ENCODE data around the gene BPIFA1. TPM values are rescaled to one million over a fixed set of nuclear protein-coding genes. Genes with fewer than 3 reads are reported as not detected.

BPIFA1 gene
- polyA plus RNA-seq, 1 of the 3 experiments (the other 2 are of a cell fraction): not detected

- Histone ChIP-seq H3K9ac (no peak overlapping the region), H3K27me3 (ENCODE audit: insufficient read depth) (peaks cover under 1% of the 10 kb centered on the region; the same call in 1 of the 2 replicates), H2AFZ (ENCODE audit: low read depth) (no peak overlapping the region), H3K4me1 (ENCODE audit: control insufficient read depth in 1 of 2, insufficient read depth in 2 of 2, low read depth in 1 of 2, low read length in 1 of 2) (peaks cover 0 to 2% of the 10 kb centered on the region in 2 experiments; a peak in 1 of 4 replicates), H3K79me2 (ENCODE audit: insufficient read depth) (no peaks in the 10 kb centered on the region), H3K9me3 (no peaks in the 10 kb centered on the region), H4K20me1 (ENCODE audit: insufficient read depth) (no peaks in the 10 kb centered on the region), H3K4me3 (ENCODE audit: low read depth in 2 of 2, low read length in 1 of 2) (no peak overlapping the region), H3K27ac (ENCODE audit: low read depth in 2 of 2, low read length in 1 of 2) (no peak overlapping the region), H3K4me2 (no peak overlapping the region), H3K9me2 (no peaks in the 10 kb centered on the region), H3K36me3 (replicated peaks in 1 of 2; ENCODE audit: control insufficient read depth in 1 of 2, insufficient read depth in 2 of 2, low read length in 1 of 2) (no peaks in the 10 kb centered on the region), H3F3A (replicated peaks; ENCODE audit: insufficient read depth) (no peaks in the 10 kb centered on the region)
- CTCF ChIA-PET: interaction anchor here (4.3 to 7.4 kb wide), 2 partner anchors 12 to 25 kb away, joined by 18 to 35 read pairs; no protein-coding TSS in a partner anchor
- DNase-seq: no peak
- POLR2A ChIA-PET: no interaction called here
- TF ChIP-seq RAD21 (IDR thresholded peaks at IDR 0.05; ENCODE audit: low read length): no peak
- TF ChIP-seq PBX3 (IDR thresholded peaks at IDR 0.05): no peak
- TF ChIP-seq ZBTB33 (IDR thresholded peaks at IDR 0.05; ENCODE audit: borderline replicate concordance, low read depth): no peak
- TF ChIP-seq EP300 (IDR thresholded peaks at IDR 0.05; ENCODE audit: borderline replicate concordance in 1 of 2, low read depth in 1 of 2, low read length in 1 of 2): no peak
- no peak for TF ChIP-seq MXI1 (IDR thresholded peaks at IDR 0.05; ENCODE audit: low read depth, low read length)
- TF ChIP-seq NRF1 (IDR thresholded peaks at IDR 0.05; ENCODE audit: low read depth, low read length): no peak
Observed at GRCh38 chr20:33287884-33288283, 52.1 kb downstream of the BPIFA1 start.

GRCh38 chr20:33290852-33291251 is 55.1 kb downstream of the BPIFA1 start:
- H3K27me3 ChIP-seq (ENCODE audit: insufficient read depth): peaks cover 15% of the 10 kb centered on the region; the same call in 1 of the 2 replicates

More at GRCh38 chr20:33290852-33291251, 55.1 kb downstream of the BPIFA1 start:
- Histone ChIP-seq H3F3A (replicated peaks; ENCODE audit: insufficient read depth) (no peaks in the 10 kb centered on the region), H3K9ac (no peak overlapping the region), H3K27ac (ENCODE audit: low read depth in 2 of 2, low read length in 1 of 2) (no peak overlapping the region), H3K9me3 (no peaks in the 10 kb centered on the region), H3K36me3 (replicated peaks in 1 of 2; ENCODE audit: control insufficient read depth in 1 of 2, insufficient read depth in 2 of 2, low read length in 1 of 2) (no peaks in the 10 kb centered on the region), H3K9me2 (no peaks in the 10 kb centered on the region), H2AFZ (ENCODE audit: low read depth) (no peak overlapping the region), H3K4me1 (ENCODE audit: control insufficient read depth in 1 of 2, insufficient read depth in 2 of 2, low read depth in 1 of 2, low read length in 1 of 2) (no peaks in the 10 kb centered on the region), H3K4me2 (no peak overlapping the region), H3K4me3 (ENCODE audit: low read depth in 2 of 2, low read length in 1 of 2) (no peak overlapping the region), H3K79me2 (ENCODE audit: insufficient read depth) (no peaks in the 10 kb centered on the region), H4K20me1 (ENCODE audit: insufficient read depth) (no peaks in the 10 kb centered on the region)
- TF ChIP-seq CHD2 (IDR thresholded peaks at IDR 0.05; ENCODE audit: low read length, partially characterized antibody) (no peak), FOXJ3 (CRISPR knock-in tag; IDR thresholded peaks at IDR 0.05) (no peak), RAD21 (IDR thresholded peaks at IDR 0.05; ENCODE audit: low read length) (no peak), TCF12 (IDR thresholded peaks at IDR 0.05) (no peak), EP300 (IDR thresholded peaks at IDR 0.05; ENCODE audit: borderline replicate concordance in 1 of 2, low read depth in 1 of 2, low read length in 1 of 2) (no peak)
- ChIA-PET POLR2A (no interaction called here), CTCF (interaction anchor here (0.7 to 7.4 kb wide), 11 partner anchors 9 to 501 kb away, joined by 3 to 35 read pairs (median 3); no protein-coding TSS in a partner anchor)
- no peak for DNase-seq
- WGBS (ENCODE audit: low lambda C conversion rate): 71% methylated on average over 7 of the region's 13 CpGs
